Fibroblast of upper back skin (primary cell): Measurements from ENCODE around the gene PARD6A.
A peak's percentile ranks its signal among the peaks of the same experiment; 100 is the strongest.

Source experiments
- DNase-seq: peaks from one replicate; pipeline ENCODE4 v3.0.0-alpha.2; 2013

Gene PARD6A

DNA sequence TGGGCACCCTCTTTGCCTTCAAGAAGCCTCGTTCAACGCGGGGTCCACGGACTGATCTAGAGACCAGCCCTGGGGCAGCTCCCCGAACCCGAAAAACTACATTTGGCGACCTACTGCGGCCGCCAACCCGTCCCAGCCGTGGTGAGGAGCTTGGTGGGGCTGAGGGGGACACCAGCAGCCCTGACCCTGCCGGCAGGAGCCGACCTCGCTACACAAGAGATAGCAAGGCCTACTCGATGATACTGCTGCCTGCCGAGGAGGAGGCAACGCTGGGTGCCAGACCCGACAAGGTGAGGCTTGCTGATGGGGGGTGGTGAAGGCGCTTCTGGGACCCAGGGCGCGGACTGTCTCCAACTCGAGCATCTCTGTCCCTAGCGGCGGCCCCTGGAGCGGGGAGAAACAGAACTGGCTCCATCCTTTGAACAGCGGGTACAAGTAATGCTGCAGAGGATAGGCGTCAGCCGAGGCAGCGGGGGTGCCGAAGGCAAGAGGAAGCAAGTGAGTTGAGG, 6.3 kb upstream of the PARD6A start:
- no peak for DNase-seq

DNA sequence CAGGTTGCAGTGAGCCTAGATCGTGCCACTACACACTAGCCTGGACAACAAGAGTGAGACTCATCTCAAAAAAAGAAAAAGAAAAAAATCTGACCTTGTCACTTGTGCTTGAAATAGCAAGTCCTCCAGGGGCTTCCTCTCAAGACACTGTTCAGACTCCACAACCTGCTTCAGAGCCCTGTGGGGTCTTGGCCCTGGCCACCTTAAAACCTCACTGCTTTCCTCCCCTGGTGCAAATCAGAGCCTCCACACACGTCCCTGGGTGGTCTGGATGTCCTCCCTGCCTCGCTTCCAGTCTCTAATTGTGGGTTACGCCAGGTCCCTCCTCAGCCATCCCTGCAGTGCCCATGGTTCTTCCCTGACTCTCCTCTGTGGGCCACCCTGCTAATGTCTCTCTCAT, 5.4 kb upstream of the PARD6A start:
- DNase-seq, result no peak

DNA sequence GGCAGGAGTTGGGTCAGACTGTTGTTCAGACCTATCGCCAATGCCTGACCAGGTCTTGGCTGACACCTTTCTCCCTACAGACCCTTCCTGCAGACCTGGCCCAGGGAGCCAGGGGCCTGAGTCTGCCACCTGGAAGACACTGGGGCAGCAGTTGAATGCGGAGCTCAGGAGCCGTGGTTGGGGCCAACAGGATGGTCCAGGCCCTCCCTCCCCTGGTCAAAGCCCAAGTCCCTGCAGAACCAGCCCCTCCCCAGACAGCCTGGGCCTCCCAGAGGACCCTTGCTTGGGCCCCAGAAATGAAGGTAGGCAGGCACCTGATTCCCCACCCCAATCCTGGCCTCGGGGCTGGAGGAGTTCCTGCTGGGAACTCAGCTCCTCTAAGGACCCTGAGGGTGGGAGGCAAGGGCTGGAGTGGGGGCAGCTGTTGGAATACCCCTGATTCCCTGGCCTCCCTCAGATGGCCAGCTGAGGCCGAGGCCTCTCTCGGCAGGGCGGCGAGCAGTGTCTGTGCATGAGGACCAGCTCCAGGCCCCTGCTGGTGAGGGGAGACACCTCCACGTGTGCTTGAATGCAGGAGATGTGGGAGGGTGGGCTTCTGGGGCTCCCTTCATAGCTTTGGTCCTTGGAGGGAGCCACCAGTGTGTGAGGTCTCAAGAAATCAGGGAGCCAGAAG, 4.3 kb upstream of the PARD6A start:
- DNase-seq, result no peak

DNA sequence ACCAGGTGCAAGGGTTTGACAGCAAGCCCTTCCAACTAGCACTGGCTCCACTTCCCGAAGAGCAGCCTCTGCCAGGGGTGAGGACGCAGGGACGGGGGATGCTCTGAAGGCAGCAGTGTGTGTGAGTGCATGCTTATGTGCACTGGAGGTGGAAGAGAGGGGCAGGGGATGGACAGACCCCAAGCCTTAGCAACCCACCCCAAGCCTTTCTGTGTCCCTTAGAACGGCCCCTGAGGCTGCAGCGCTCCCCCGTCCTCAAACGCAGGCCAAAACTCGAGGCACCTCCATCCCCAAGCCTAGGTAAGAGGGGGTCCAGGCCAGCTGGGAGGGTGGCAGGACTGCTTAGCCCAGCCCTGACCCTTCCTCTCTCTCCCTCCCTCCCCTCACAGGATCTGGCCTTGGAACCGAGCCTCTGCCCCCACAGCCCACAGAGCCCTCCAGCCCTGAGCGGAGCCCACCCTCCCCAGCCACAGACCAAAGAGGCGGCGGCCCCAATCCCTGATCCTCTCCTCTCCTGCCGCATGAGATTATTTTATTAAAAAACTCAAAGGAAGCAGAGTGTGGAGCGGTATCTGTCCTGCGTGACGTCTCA, 3.6 kb upstream of the PARD6A start:
- DNase-seq, result no peak

DNA sequence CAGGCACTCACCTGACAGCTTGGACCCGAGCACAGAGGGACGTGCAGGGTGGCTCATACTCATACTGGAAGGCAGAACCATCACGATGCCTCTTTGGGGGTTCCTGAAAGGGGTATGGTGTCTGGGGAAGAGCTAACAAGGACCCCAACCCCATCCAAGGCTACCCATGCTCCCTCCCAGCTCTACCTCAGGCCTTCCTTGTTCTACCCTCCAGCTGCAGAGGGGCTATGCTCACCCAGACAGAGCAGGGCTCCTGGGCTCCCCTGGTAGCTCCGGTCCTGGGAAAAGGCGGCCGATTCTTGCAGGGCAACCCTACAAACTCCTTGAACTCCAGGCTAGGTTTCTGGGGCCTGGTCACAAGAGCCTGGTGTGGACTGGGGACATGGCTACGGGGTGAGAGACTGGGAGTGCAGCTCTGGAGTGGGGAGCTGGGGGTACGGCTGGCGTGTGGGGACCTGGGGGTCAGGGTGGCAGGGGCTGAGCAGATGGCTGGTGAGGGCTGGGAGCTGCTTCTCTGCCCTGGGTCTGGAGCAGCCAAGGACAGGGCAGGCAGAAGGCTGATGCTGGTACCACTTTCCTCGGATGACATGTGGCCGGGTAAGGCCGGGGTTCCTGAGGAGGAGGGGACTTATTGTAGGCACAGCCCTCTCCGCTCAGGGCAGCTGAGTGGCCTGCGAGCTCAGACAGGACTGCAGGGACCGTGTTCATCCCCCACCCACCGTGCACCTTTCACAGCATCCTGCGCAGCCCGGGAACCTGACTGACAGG, 2.8 kb upstream of the PARD6A start:
- DNase-seq, result no peak

DNA sequence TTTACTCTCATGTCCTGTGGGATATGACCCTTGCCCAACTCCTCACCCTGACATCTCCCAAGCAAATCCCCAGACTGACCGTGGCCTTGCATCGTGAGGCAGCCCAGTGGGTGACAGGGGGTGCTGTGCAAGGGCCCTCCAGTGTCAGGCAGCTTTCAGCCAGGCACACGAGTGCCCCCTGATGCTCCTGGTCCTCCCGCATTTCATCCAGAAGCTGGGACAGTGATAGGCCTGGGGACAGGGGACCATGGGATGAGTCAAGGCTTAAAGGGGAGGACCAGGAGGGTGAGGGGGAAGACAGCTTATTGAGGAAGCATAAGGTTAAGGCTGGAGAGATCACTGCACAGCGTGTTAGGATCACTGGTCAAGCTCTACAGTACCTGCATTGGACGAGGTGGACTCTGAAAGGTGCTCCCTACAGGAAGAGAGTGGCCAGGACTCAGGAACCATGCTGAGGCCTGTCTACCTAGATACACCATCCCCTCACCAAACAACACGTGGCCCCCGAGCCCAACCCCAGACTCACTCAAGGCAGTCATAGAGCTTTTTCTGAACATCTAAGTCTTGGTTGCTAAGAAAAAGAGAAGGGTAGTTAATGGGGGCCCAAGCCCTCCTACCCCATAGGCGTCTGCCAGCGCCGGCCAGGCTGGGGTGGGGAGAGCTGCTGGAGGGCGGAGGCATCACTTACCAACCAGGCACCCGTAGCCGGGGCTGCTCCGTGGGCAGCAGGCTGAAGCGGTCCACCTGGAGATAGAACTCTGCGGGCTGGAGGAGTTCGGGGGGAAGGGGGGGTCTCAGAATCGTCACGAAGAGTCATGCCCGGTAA, 1.7 kb upstream of the PARD6A start:
- no peak for DNase-seq

GRCh38 chr16:67659675-67660563, 841 bp upstream of the PARD6A start, which contains the start of gene ACD:
Gene ACD (minus strand): TSS chr16:67660260. CDS start chr16:67660220, 40 bp downstream.
- DNase-seq, result peak; percentile 87

GRCh38 chr16:67661101-67661761, 471 bp downstream of the PARD6A start:
- DNase-seq, result peak; percentile 20

DNA sequence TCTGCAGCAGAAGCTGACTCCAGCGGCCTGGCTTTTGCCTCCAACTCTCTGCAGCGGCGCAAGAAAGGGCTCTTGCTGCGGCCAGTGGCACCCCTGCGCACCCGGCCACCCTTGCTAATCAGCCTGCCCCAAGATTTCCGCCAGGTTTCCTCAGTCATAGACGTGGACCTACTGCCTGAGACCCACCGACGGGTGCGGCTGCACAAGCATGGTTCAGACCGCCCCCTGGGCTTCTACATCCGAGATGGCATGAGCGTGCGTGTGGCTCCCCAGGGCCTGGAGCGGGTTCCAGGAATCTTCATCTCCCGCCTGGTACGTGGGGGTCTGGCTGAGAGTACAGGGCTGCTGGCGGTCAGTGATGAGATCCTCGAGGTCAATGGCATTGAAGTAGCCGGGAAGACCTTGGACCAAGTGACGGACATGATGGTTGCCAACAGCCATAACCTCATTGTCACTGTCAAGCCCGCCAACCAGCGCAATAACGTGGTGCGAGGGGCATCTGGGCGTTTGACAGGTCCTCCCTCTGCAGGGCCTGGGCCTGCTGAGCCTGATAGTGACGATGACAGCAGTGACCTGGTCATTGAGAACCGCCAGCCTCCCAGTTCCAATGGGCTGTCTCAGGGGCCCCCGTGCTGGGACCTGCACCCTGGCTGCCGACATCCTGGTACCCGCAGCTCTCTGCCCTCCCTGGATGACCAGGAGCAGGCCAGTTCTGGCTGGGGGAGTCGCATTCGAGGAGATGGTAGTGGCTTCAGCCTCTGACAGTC, 1.3 kb downstream of the PARD6A start:
- DNase-seq, result no peak

- no peak for DNase-seq
These were observed 1.9 kb downstream of the PARD6A start for GRCh38 chr16:67662653-67663010.

DNA sequence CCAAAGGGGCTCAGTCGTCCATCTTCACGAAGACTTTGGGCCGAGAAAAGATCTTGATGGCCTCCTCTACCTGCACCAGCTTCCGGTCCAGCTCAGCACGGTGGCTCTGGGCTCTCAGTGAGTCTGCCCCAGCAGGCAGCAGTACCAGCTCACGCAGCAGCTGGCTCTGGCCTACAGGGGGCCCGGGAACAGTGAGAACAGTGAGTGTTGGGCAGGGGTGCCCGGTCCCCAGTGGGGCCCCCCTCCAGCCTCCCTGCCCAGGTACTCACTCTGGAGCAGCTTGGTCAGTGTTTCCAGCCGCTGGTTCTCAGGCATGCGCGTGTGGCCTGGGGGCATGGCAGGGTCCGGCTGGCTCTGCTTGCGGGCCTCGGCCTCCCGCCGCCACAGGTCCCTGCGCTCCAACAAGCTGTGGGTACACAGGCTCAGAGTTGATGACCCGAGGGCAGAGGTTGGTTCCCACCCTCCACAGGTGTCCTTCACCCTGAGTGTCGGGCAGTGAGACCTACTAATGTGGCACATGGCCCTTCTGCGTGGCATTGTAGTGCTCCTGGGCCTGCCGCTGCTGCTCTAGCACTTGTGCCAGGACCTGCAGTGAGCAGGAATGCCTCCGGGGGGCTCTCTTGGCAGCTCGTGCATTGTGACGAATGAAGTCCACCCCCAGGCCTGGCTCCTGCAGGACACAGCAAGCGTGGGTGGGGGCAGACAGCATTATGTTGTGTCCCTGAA, 2.6 kb downstream of the PARD6A start:
- DNase-seq, result no peak

GRCh38 chr16:67663877-67664222, 3.1 kb downstream of the PARD6A start:
- no peak for DNase-seq

DNA sequence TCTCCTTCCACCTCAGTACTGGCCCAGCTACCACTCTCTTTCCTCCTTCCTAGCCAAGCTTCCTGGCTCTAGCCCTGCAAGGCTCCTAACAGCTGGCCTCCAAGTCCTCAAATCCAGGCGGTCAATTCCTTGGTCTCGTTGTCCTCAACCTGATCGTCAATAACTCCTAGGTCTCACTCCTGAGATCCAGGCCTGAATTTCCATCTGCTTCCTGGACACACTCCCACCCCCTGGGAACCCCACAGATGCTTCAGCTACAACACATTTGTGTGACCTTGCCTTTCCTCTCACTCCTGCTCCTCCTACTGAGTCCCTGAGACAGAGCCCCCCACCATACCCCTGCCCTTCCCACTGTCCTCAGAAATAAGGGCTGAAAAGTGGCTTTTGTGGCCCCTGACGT, 3.5 kb downstream of the PARD6A start:
- DNase-seq, result no peak

- DNase-seq, result no peak
These were observed 4.1 kb downstream of the PARD6A start for GRCh38 chr16:67664871-67665270.

DNA sequence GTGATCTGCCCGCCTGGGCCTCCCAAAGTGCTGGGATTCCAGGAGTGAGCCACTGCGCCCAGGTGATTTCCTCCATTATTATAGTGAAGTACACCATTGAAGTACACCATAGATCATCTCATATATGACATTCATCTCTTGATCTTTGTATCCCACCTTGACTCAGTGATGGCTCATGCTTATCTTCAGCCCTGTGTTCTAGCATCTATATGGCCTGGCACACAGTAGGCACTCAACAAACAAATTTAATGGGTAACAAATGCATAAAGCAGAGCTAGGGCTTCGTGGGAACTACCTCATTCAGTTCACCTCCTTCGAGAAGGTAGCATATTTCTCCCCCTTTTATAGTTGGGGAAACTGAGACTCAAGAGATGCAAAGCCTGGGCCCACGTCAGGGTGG, 4.8 kb downstream of the PARD6A start:
- no peak for DNase-seq

DNA sequence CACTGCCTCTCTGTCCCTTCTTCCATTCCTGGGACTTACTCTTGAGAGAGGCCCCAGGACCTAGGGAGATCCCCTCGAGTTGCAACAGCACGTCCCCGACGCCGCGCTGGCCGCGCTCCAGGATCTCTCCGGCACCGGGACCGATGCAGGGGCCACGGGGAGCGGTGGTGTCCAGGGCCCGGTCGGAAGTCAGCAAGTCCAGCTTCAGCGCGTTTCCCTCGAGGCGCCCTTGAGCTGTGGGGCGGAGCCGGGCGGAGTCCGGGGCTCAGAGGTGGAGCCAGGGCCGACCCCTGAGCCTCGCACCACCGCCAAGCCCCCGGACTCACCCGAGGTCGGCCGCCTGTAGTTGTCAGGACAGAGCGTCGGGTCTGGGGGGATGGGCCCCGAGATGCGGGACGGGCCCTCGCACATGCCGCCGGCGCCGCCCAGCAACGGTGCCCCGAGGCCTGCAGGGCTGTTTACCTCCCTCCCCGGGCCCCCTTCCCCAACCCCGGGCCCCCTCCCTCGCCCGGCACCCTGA, 5.3 kb downstream of the PARD6A start:
- no peak for DNase-seq

DNA sequence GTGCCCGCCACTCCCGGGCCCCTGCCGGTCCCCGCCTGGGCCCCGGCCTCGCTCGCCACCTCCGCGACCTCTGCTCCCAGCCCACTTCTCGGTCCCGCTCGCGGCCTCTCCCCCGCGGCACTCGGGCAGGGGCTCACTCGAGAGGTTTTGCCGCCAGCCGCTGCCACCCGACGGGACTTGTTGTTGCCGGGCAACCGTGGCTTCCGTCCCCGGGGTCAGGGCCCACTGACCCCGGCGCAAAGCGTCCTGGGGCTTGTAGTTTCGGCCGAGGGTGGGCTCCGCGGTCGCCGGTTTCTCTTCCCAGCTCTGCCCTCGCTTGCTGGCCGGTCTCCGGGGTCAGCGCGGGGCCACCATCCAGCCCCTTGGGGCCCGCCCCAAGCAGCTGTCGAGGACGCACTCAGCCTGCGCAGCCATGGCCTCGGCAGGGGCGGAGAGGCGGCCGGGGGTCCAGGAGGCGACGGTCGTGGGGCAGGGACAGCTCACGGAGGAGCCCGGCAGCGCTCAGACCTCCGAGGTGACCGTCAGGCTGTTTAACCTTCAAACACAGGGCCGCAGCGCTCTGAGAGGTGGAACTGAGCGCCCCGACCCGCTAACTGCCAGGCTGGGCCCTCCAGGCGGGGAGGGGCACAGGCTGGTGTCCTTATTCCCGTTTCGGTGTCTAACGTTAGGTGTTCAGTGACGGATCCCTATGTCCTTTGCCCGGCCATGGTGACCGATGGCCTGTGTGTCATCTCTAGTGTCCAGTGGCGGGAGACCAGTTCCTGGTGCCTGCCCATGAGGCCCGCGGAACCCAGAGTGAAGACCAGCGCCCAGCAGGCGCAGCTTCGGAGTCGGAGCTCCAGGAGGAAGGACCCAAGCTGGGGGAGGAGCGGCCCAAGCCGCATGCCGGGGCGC, 6.0 kb downstream of the PARD6A start, which contains the start of the genes C16orf86 and ENKD1:
TSS of gene C16orf86 (plus strand) at position 256 of the 894 bp plus-strand sequence. CDS start at position 413, 157 bp downstream.
TSS of gene ENKD1 (minus strand) at position 192 of the 894 bp plus-strand sequence. CDS start 308 bp downstream, outside the sequence.
- DNase-seq, result peak; percentile 72

DNA sequence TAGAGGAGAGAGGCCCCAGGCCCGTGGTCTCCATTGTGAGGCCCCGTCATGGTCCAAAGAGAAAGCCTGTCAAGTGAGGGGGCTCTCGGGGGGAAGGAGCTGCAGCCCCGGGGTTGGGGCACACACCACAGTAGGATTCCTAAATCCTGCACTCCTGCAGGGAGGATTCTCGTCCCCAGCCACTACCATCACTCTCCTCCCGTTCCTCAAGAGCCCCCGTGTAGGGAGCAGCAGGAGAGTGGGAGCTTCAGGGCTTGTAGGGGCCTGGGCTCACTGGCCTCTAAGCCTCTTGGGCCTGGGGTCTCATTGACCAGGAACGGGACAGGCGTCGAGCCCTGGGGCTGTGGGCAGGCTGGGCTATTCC, 6.7 kb downstream of the PARD6A start:
- DNase-seq, result no peak
